GM12878 (cell line): ENCODE data around the gene ZNF619. TPM values are rescaled to one million over a fixed set of nuclear protein-coding genes. Genes with fewer than 3 reads are reported as not detected.

ENCODE experiments used
- CBFB ChIP-seq: IDR thresholded peaks from 2 replicates; pipeline ENCODE4 v1.6.1; 2016; ENCODE audit warnings: antibody characterized with exemption, low read depth
- CBX3 ChIP-seq: fragments of 200-600 bp; sonication (generic); IDR thresholded peaks from 2 replicates; pipeline ENCODE4 v1.6.1; 2016; ENCODE audit warnings: low read depth, borderline replicate concordance
- CHD4 ChIP-seq: fragments of 200-600 bp; sonication (generic); IDR thresholded peaks from 2 replicates; pipeline ENCODE4 v1.6.1; 2016; ENCODE audit warnings: mild to moderate bottlenecking
- CUX1 ChIP-seq: IDR thresholded peaks from 2 replicates; pipeline ENCODE4 v1.6.1; 2012; ENCODE audit warnings: improper control_type of control experiment, low read depth, low read length; ENCODE audit not compliant: insufficient replicate concordance
- E2F4 ChIP-seq: IDR thresholded peaks from 2 replicates; pipeline ENCODE4 v1.6.1; 2012; ENCODE audit warnings: low read depth, low read length, improper control_type of control experiment
- FOXM1 ChIP-seq: IDR thresholded peaks from 2 replicates; pipeline ENCODE4 v1.6.1; 2012; ENCODE audit warnings: low read depth, mild to moderate bottlenecking, inconsistent platforms, low read length, moderate library complexity
- GATAD2B ChIP-seq: fragments of 450-650 bp; conservative IDR thresholded peaks from 2 replicates; pipeline ENCODE4 v1.6.1; 2017; ENCODE audit warnings: low read depth, mild to moderate bottlenecking, moderate library complexity
- HDAC2 ChIP-seq: fragments of 200-600 bp; sonication (generic); IDR thresholded peaks from 2 replicates; pipeline ENCODE4 v1.6.1; 2017
- JUND ChIP-seq: IDR thresholded peaks from 2 replicates; pipeline ENCODE4 v1.6.1; 2012; ENCODE audit warnings: low read depth, mild to moderate bottlenecking, low read length, improper control_type of control experiment, moderate library complexity
- NBN ChIP-seq: fragments of 450-650 bp; IDR thresholded peaks from 2 replicates; pipeline ENCODE4 v1.6.1; 2016
- PAX8 ChIP-seq: fragments of 450-650 bp; IDR thresholded peaks from 2 replicates; pipeline ENCODE4 v1.6.1; 2017; ENCODE audit warnings: mild to moderate bottlenecking, moderate library complexity
- RAD21 ChIP-seq: IDR thresholded peaks from 2 replicates; pipeline ENCODE4 v1.6.1; 2011; ENCODE audit warnings: mild to moderate bottlenecking, low read depth, low read length, moderate library complexity; ENCODE audit not compliant: insufficient read depth
- RB1 ChIP-seq: fragments of 450-650 bp; formaldehyde crosslinking; IDR thresholded peaks from 2 replicates; pipeline ENCODE4 v1.6.1; 2017; ENCODE audit warnings: mild to moderate bottlenecking, borderline replicate concordance
- SKIL ChIP-seq: fragments of 450-650 bp; IDR thresholded peaks from 2 replicates; pipeline ENCODE4 v1.6.1; 2017; ENCODE audit warnings: mild to moderate bottlenecking, low read depth, inconsistent platforms; ENCODE audit not compliant: poor library complexity, severe bottlenecking
- SRF ChIP-seq, 2 experiments: IDR thresholded peaks; 2 replicates each; pipeline ENCODE4 v1.6.1; 2011; ENCODE audit warnings: low read depth in 2 of 2, low read length in 2 of 2, mild to moderate bottlenecking in 1 of 2, moderate library complexity in 1 of 2
- TBL1XR1 ChIP-seq: IDR thresholded peaks from 2 replicates; pipeline ENCODE4 v1.6.1; 2012; ENCODE audit warnings: low read depth, low read length, improper control_type of control experiment
- ZNF217 ChIP-seq: fragments of 450-650 bp; IDR thresholded peaks from 2 replicates; pipeline ENCODE4 v1.6.1; 2017; ENCODE audit warnings: antibody characterized with exemption, mild to moderate bottlenecking
- ZNF687 ChIP-seq: fragments of 450-650 bp; IDR thresholded peaks from 2 replicates; pipeline ENCODE4 v1.6.1; 2017; ENCODE audit warnings: mild to moderate bottlenecking, moderate library complexity
- polyA plus RNA-seq, 11 experiments: library from polyadenylated mRNA; depleted of rRNA in 4 of 11; unstranded in 6 of 11; stranded (reverse) in 5 of 11; fragments of >200 nt; fragmentation: Nextera tagmentation in 4 of 11; fragmentation: Illumina TruSeq in 1 of 11; extraction: Ambion mirVana in 4 of 11; extraction: Trizol in 1 of 11; gene quantifications; 1 replicate in 1 of 11; 2 replicates in 10 of 11; pipeline versions ENCODE4 v1.2.1 to v1.2.3, GENCODE V29; 2011 to 2016; ENCODE audit warnings: inconsistent platforms in 2 of 11, missing spikeins in 2 of 11, low read depth in 1 of 11
- total RNA-seq, 4 experiments: library from RNA; depleted of rRNA in 3 of 4; stranded (reverse); fragments of >200 nt in 3 of 4; fragmentation: Illumina TruSeq in 1 of 4; extraction: Trizol in 1 of 4; gene quantifications; 2 replicates each; pipeline versions ENCODE4 v1.2.1 to v1.2.3, GENCODE V29; 2013 to 2021

ZNF619 gene
- total and polyA plus RNA-seq, 10 of the 15 experiments (the other 5 are each of a cell fraction or from before 2014, with no cell fraction given): 0.42 to 7.5 (median 3.7) TPM

GRCh38 chr3:40452876-40453730 is 23.8 kb upstream of the ZNF619 start (continued):
- TF ChIP-seq RB1 (peak; percentile 81; the same call in 1 of the 2 replicates), CBFB (no peak; the same call in 1 of the 2 replicates), RAD21 (no peak), PAX8 (no peak), TBL1XR1 (no peak), CHD4 (no peak), SRF (IDR thresholded peaks at IDR 0.05; ENCODE audit: low read depth in 2 of 2, low read length in 2 of 2) (no peak), ZNF217 (no peak), FOXM1 (no peak), CUX1 (no peak), HDAC2 (no peak), GATAD2B (no peak; the same call in 1 of the 2 replicates), ZNF687 (no peak; the same call in 1 of the 2 replicates), CBX3 (no peak), SKIL (no peak), NBN (peak; percentile 92), JUND (peak; percentile 80; the same call in 1 of the 2 replicates), E2F4 (no peak)
